HL-60 (cell line): ENCODE results near the gene TMEM117.

ENCODE experiments used
- DNase-seq, 2 experiments: peaks; one replicate each; pipeline ENCODE4 v3.0.0-alpha.2; 2010 to 2020; ENCODE audit warnings: low read depth in 1 of 2, low spot score in 1 of 2
- H3K27ac ChIP-seq: fragments of 250-450 bp; sonication (Bioruptor Pico); replicated peaks from 2 replicates; pipeline ENCODE4 v1.5.1; 2020; ENCODE audit warnings: mild to moderate bottlenecking, moderate library complexity
- H3K27me3 ChIP-seq: fragments of 250-450 bp; sonication (Bioruptor Pico); 2 replicates; pipeline ENCODE4 v1.5.1; 2021; ENCODE audit warnings: mild to moderate bottlenecking, moderate library complexity; ENCODE audit not compliant: insufficient read depth, poor library complexity, severe bottlenecking
- H3K4me3 ChIP-seq: replicated peaks from 2 replicates; pipeline ENCODE4 v1.5.1; 2011; ENCODE audit warnings: mild to moderate bottlenecking, control low read depth, low read length; ENCODE audit not compliant: insufficient read depth
- CTCF ChIP-seq: IDR thresholded peaks from one replicate; pipeline ENCODE4 v1.5.1; 2011; ENCODE audit warnings: low read length, control low read depth, inconsistent platforms; ENCODE audit not compliant: insufficient read depth
- GABPA ChIP-seq: IDR thresholded peaks from 2 replicates; pipeline ENCODE4 v1.6.1; 2012; ENCODE audit warnings: low read depth
- POLR2AphosphoS5 ChIP-seq: IDR thresholded peaks from 2 replicates; pipeline ENCODE4 v1.6.1; 2012; ENCODE audit warnings: low read depth
- REST ChIP-seq: IDR thresholded peaks from 2 replicates; pipeline ENCODE4 v1.6.1; 2012; ENCODE audit warnings: low read depth; ENCODE audit not compliant: insufficient replicate concordance
- SPI1 ChIP-seq: IDR thresholded peaks from 2 replicates; pipeline ENCODE4 v1.6.1; 2012; ENCODE audit warnings: low read depth, mild to moderate bottlenecking, borderline replicate concordance

Gene TMEM117

GRCh38 chr12:44054281-44054680, 218.4 kb downstream of the TMEM117 start:
- TF ChIP-seq GABPA (no peak), SPI1 (no peak), REST (no peak), CTCF (no peak), POLR2AphosphoS5 (no peak)
- Histone ChIP-seq H3K27ac (no peak overlapping the region), H3K27me3 (no peaks in the 10 kb centered on the region), H3K4me3 (no peak overlapping the region)
- DNase-seq = no peak

DNA sequence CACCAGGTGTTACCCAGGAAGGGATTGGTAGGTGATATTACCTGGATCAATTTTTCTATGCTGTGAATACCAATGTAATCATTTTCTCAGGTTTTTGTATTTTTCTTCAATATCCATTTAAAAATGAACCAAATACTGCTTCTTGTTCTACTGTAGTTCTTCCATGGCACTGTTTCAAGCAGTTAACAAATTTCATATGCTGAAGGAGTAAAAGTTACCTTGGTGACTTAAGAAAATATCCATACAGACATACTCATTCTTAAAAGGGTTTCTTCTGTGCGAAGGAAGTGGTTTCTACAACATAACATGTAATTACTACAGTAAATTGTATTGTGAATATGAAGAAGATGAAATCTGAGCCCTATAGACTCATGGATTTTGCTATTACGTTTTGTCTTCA, 222.5 kb downstream of the TMEM117 start:
- no peak for DNase-seq
- no peak overlapping the region for H3K4me3 ChIP-seq
- TF ChIP-seq CTCF (no peak), SPI1 (no peak), REST (no peak), POLR2AphosphoS5 (no peak), GABPA (no peak)
- no peak overlapping the region for H3K27ac ChIP-seq
- H3K27me3 ChIP-seq = no peaks in the 10 kb centered on the region

GRCh38 chr12:44059476-44059875, 223.6 kb downstream of the TMEM117 start:
- TF ChIP-seq CTCF (no peak), REST (no peak), GABPA (no peak), SPI1 (no peak), POLR2AphosphoS5 (no peak)
- Histone ChIP-seq H3K4me3 (no peak overlapping the region), H3K27me3 (no peaks in the 10 kb centered on the region), H3K27ac (no peak overlapping the region)
- no peak for DNase-seq
